ENCODE measurements around the gene FAM228B. TPM values are rescaled to one million over a fixed set of nuclear protein-coding genes. Genes with fewer than 3 reads are reported as not detected.

FAM228B gene
- total and polyA plus RNA-seq, 2 experiments from 2014 or later = 12.5 to 14.9 TPM

DNA sequence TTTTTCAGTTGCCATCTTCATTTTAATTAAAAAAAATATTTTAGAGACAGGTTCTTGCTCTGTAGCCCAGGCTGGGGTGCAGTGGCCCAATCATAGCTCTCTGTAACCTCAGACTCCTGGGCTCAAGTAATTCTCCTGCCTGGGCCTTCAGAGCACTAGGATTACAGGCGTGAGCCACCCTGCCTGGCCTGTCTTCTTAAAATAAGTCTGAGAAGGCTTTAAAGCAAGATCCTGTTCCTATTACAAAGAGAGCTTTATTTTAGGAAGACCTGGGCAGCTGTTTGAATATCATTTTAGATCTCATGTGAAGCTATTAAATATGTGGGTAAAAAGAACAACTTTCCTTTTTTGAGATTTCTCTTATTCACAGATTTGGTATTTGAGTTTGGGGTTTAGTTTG is 53.1 kb downstream of the FAM228B start:
- no peaks in the 10 kb centered on the region for H3K9me2 ChIP-seq (replicated peaks; ENCODE audit: insufficient read depth)
- no peak overlapping the region for H2AFZ ChIP-seq
- no peaks in the 10 kb centered on the region for H3K4me1 ChIP-seq (ENCODE audit: insufficient read depth)
- H3K27me3 ChIP-seq = no peaks in the 10 kb centered on the region
- WGBS (ENCODE audit: low lambda C conversion rate, missing lambda C conversion rate) = 83% methylated on average over 1 of the region's 1 CpG
- H3K4me3 ChIP-seq = no peak overlapping the region
- no peak for DNase-seq (ENCODE audit: low spot score)
- TF ChIP-seq EZH2phosphoT487 (IDR thresholded peaks at IDR 0.05; ENCODE audit: low read depth, severe bottlenecking, unreplicated experiment) (no peak), EZH2 (IDR thresholded peaks at IDR 0.05; ENCODE audit: borderline replicate concordance) (no peak)
- TF ChIP-seq, protein P1, sequence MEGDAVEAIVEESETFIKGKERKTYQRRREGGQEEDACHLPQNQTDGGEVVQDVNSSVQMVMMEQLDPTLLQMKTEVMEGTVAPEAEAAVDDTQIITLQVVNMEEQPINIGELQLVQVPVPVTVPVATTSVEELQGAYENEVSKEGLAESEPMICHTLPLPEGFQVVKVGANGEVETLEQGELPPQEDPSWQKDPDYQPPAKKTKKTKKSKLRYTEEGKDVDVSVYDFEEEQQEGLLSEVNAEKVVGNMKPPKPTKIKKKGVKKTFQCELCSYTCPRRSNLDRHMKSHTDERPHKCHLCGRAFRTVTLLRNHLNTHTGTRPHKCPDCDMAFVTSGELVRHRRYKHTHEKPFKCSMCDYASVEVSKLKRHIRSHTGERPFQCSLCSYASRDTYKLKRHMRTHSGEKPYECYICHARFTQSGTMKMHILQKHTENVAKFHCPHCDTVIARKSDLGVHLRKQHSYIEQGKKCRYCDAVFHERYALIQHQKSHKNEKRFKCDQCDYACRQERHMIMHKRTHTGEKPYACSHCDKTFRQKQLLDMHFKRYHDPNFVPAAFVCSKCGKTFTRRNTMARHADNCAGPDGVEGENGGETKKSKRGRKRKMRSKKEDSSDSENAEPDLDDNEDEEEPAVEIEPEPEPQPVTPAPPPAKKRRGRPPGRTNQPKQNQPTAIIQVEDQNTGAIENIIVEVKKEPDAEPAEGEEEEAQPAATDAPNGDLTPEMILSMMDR (IDR thresholded peaks at IDR 0.05; ENCODE audit: poor library complexity) = no peak
- H3K4me2 ChIP-seq = no peak overlapping the region
- no peaks in the 10 kb centered on the region for H4K20me1 ChIP-seq (ENCODE audit: insufficient read depth, poor library complexity, severe bottlenecking)
- no peaks in the 10 kb centered on the region for H3K79me2 ChIP-seq
- H3K36me3 ChIP-seq (replicated peaks; ENCODE audit: insufficient read depth, low read depth) = no peaks in the 10 kb centered on the region
- no peaks in the 10 kb centered on the region for H3K9me3 ChIP-seq (ENCODE audit: low read depth)
- no peak overlapping the region for H3K27ac ChIP-seq

DNA sequence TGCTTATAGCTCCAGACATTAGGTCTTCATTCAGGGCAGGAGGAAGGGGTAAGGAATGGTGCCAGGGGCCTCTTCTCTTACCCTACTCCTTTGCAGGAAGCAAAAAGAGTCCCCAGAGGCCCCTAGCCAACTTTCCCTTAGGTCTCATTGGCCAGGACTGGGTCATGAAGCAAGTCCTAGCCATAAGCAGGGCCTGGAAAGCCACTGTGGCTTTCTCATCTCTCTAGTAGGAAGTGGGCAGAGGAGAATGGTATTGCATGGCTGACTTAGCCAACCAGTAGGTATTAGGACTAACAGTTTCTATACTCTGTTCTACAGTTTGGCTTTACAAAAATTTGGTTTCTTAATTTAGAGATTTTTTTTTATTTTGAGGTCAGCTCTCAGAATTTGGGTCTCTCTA is 56.4 kb downstream of the FAM228B start:
- H3K9me3 ChIP-seq (ENCODE audit: low read depth) = no peaks in the 10 kb centered on the region
- H3K27me3 ChIP-seq = no peaks in the 10 kb centered on the region
- no peak for DNase-seq (ENCODE audit: low spot score)
- no peak overlapping the region for H3K27ac ChIP-seq
- no peak overlapping the region for H3K4me2 ChIP-seq
- no peak overlapping the region for H2AFZ ChIP-seq
- TF ChIP-seq EZH2 (IDR thresholded peaks at IDR 0.05; ENCODE audit: borderline replicate concordance) (no peak), EZH2phosphoT487 (IDR thresholded peaks at IDR 0.05; ENCODE audit: low read depth, severe bottlenecking, unreplicated experiment) (no peak)
- TF ChIP-seq, protein P1 (IDR thresholded peaks at IDR 0.05; ENCODE audit: poor library complexity) = no peak
- no peaks in the 10 kb centered on the region for H3K4me1 ChIP-seq (ENCODE audit: insufficient read depth)
- H3K79me2 ChIP-seq = no peaks in the 10 kb centered on the region
- H3K36me3 ChIP-seq (replicated peaks; ENCODE audit: insufficient read depth, low read depth) = no peaks in the 10 kb centered on the region
- H3K4me3 ChIP-seq = no peak overlapping the region
- H3K9me2 ChIP-seq (replicated peaks; ENCODE audit: insufficient read depth) = no peaks in the 10 kb centered on the region
- H4K20me1 ChIP-seq (ENCODE audit: insufficient read depth, poor library complexity, severe bottlenecking) = no peaks in the 10 kb centered on the region

DNA sequence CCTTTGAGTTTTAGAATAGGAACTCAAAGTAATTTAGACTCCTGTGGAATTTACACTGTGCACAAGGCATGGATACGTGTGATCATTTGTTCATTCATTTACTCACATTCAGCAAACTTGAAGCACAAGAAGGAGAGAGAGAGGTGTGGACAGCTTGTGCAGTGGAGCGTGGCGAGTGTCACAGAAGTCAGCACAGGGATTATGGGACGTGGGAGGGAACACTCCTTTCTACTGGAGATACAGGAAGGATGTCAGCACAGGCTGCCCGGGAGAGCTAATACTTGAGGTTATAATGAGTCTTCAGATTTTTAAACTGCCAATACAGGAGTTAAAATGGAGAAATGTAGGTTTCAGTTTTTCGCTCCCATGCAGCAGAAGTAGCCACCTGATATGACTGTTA is 58.6 kb downstream of the FAM228B start:
- Histone ChIP-seq H3K27ac (no peak overlapping the region), H3K9me3 (ENCODE audit: low read depth) (no peaks in the 10 kb centered on the region), H4K20me1 (ENCODE audit: insufficient read depth, poor library complexity, severe bottlenecking) (no peaks in the 10 kb centered on the region), H3K4me2 (no peak overlapping the region), H3K9me2 (replicated peaks; ENCODE audit: insufficient read depth) (no peaks in the 10 kb centered on the region), H2AFZ (no peak overlapping the region), H3K4me1 (ENCODE audit: insufficient read depth) (no peaks in the 10 kb centered on the region), H3K4me3 (no peak overlapping the region), H3K27me3 (no peaks in the 10 kb centered on the region), H3K79me2 (no peaks in the 10 kb centered on the region), H3K36me3 (replicated peaks; ENCODE audit: insufficient read depth, low read depth) (no peaks in the 10 kb centered on the region)
- TF ChIP-seq EZH2 (IDR thresholded peaks at IDR 0.05; ENCODE audit: borderline replicate concordance) (no peak), EZH2phosphoT487 (IDR thresholded peaks at IDR 0.05; ENCODE audit: low read depth, severe bottlenecking, unreplicated experiment) (no peak)
- TF ChIP-seq, protein P1 (IDR thresholded peaks at IDR 0.05; ENCODE audit: poor library complexity) = no peak
- 75% methylated on average over 6 of the region's 6 CpGs for WGBS (ENCODE audit: low lambda C conversion rate, missing lambda C conversion rate)
- no peak for DNase-seq (ENCODE audit: low spot score)

DNA sequence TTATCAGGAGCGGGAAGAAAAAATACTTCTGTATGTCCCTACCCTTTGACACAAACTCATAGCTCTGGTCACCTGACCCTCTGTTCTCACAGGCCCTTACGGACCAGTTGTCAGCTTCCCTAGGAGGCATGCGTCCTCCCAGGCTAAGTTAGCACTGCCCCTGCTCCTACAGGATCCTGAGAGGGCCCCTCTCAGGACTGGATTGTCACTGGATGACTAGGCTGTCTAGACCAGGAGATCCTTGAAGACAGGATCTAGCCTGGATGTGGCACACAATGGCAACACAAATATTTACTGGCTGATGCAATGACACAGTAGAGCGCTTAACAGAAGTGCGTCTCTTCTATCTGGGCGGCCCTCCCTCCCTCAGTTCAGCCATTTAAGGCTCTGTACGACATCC is 59.2 kb downstream of the FAM228B start:
- no peak overlapping the region for H3K4me2 ChIP-seq
- H2AFZ ChIP-seq = no peak overlapping the region
- TF ChIP-seq EZH2 (IDR thresholded peaks at IDR 0.05; ENCODE audit: borderline replicate concordance) = no peak
- no peak for TF ChIP-seq EZH2phosphoT487 (IDR thresholded peaks at IDR 0.05; ENCODE audit: low read depth, severe bottlenecking, unreplicated experiment)
- TF ChIP-seq, protein P1 (IDR thresholded peaks at IDR 0.05; ENCODE audit: poor library complexity) = no peak

More for the DNA sequence above, 59.2 kb downstream of the FAM228B start:
- H3K4me3 ChIP-seq = no peak overlapping the region
- no peaks in the 10 kb centered on the region for H3K9me3 ChIP-seq (ENCODE audit: low read depth)
- no peaks in the 10 kb centered on the region for H3K36me3 ChIP-seq (replicated peaks; ENCODE audit: insufficient read depth, low read depth)
- no peaks in the 10 kb centered on the region for H3K79me2 ChIP-seq
- WGBS (ENCODE audit: low lambda C conversion rate, missing lambda C conversion rate) = 89% methylated on average over 7 of the region's 7 CpGs
- H3K4me1 ChIP-seq (ENCODE audit: insufficient read depth) = no peaks in the 10 kb centered on the region
- no peaks in the 10 kb centered on the region for H3K9me2 ChIP-seq (replicated peaks; ENCODE audit: insufficient read depth)
- DNase-seq (ENCODE audit: low spot score) = no peak
- no peaks in the 10 kb centered on the region for H3K27me3 ChIP-seq
- no peak overlapping the region for H3K27ac ChIP-seq
- H4K20me1 ChIP-seq (ENCODE audit: insufficient read depth, poor library complexity, severe bottlenecking) = no peaks in the 10 kb centered on the region
